DND-41 (cell line): ENCODE measurements around the gene NOD2.

Source experiments
- ATAC-seq: fragments of 200-7000 bp; cut with Tn5 transposase; 3 replicates; pipeline ENCODE4 v1.9.1; 2021; ENCODE audit warnings: low read depth; ENCODE audit not compliant: insufficient read depth
- DNase-seq: peaks from one replicate; pipeline ENCODE4 v3.0.0-alpha.2; 2020
- H2AFZ ChIP-seq: 2 replicates; pipeline ENCODE4 v1.6.0; 2012; ENCODE audit warnings: low read depth, low read length
- H3K27ac ChIP-seq: 2 replicates; pipeline ENCODE4 v1.5.1; 2012; ENCODE audit warnings: low read length, inconsistent platforms
- H3K27me3 ChIP-seq: fragments of 200-600 bp; sonication (generic); 2 replicates; pipeline ENCODE4 v1.6.0; 2012; ENCODE audit warnings: low read length, mild to moderate bottlenecking, inconsistent platforms; ENCODE audit not compliant: insufficient read depth, poor library complexity
- H3K36me3 ChIP-seq: 2 replicates; pipeline ENCODE4 v1.5.1; 2012; ENCODE audit warnings: low read length, inconsistent platforms; ENCODE audit not compliant: insufficient read depth
- H3K4me1 ChIP-seq: 2 replicates; pipeline ENCODE4 v1.5.1; 2012; ENCODE audit warnings: mild to moderate bottlenecking, low read length; ENCODE audit not compliant: insufficient read depth
- H3K4me2 ChIP-seq: 2 replicates; pipeline ENCODE4 v1.6.0; 2012; ENCODE audit warnings: mild to moderate bottlenecking, moderate library complexity, low read length, inconsistent platforms; ENCODE audit not compliant: insufficient read depth
- H3K4me3 ChIP-seq, 2 experiments: fragments of 200-600 bp in 1 of 2; shearing (Covaris generic) in 1 of 2; 2 replicates each; pipeline ENCODE4 v1.5.1; 2012 to 2016; ENCODE audit warnings: inconsistent platforms in 2 of 2, low read length in 2 of 2, mild to moderate bottlenecking in 2 of 2, low read depth in 1 of 2, moderate library complexity in 1 of 2
- H3K79me2 ChIP-seq: 2 replicates; pipeline ENCODE4 v1.6.0; 2012; ENCODE audit warnings: low read length, inconsistent platforms; ENCODE audit not compliant: insufficient read depth
- H3K9ac ChIP-seq: 2 replicates; pipeline ENCODE4 v1.6.0; 2012; ENCODE audit warnings: low read depth, mild to moderate bottlenecking, inconsistent platforms, low read length, moderate library complexity
- H3K9me3 ChIP-seq: 2 replicates; pipeline ENCODE4 v1.5.1; 2012; ENCODE audit warnings: low read length, moderate library complexity, mild to moderate bottlenecking, inconsistent platforms; ENCODE audit not compliant: insufficient read depth, severe bottlenecking
- H4K20me1 ChIP-seq: 2 replicates; pipeline ENCODE4 v1.6.0; 2012; ENCODE audit warnings: low read length; ENCODE audit not compliant: insufficient read depth
- EZH2 ChIP-seq: IDR thresholded peaks from 3 replicates; pipeline ENCODE4 v1.6.1; 2012; ENCODE audit warnings: borderline replicate concordance, low read depth, mild to moderate bottlenecking, moderate library complexity, low read length, inconsistent platforms; ENCODE audit not compliant: severe bottlenecking
- TF ChIP-seq, protein P1 (sequence below): IDR thresholded peaks from 2 replicates; pipeline ENCODE4 v1.5.1; 2012; ENCODE audit warnings: borderline replicate concordance, low read length, moderate library complexity, mild to moderate bottlenecking; ENCODE audit not compliant: poor library complexity, severe bottlenecking; ENCODE audit errors: extremely low read depth

Gene NOD2

DNA sequence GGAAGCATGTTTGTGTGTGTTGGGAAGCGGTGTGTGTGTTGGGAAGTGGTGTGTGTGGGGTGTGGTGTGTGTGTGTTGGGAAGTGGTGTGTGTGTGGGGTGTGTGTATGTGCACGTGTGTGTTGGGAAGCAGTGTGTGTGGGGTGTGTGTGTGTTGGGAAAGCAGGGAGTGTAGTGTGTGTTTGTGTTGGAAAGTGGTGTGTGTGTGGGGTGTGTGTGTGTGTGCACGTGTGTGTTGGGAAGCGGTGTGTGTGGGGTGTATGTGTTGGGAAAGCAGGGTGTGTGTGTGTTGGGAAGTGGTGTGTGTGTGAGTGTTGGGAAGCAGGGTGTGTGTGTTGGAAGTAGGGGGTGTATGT lies 785 bp upstream of the NOD2 start:
- Histone ChIP-seq H3K27ac (no peak overlapping the region), H4K20me1 (no peaks in the 10 kb centered on the region), H3K36me3 (no peaks in the 10 kb centered on the region), H2AFZ (no peak overlapping the region), H3K9ac (no peak overlapping the region), H3K79me2 (no peaks in the 10 kb centered on the region), H3K4me3 (no peak overlapping the region), H3K9me3 (no peaks in the 10 kb centered on the region), H3K4me2 (no peak overlapping the region), H3K4me1 (no peaks in the 10 kb centered on the region), H3K27me3 (no peaks in the 10 kb centered on the region)
- DNase-seq, result no peak
- TF ChIP-seq EZH2, result no peak
- TF ChIP-seq, protein P1, sequence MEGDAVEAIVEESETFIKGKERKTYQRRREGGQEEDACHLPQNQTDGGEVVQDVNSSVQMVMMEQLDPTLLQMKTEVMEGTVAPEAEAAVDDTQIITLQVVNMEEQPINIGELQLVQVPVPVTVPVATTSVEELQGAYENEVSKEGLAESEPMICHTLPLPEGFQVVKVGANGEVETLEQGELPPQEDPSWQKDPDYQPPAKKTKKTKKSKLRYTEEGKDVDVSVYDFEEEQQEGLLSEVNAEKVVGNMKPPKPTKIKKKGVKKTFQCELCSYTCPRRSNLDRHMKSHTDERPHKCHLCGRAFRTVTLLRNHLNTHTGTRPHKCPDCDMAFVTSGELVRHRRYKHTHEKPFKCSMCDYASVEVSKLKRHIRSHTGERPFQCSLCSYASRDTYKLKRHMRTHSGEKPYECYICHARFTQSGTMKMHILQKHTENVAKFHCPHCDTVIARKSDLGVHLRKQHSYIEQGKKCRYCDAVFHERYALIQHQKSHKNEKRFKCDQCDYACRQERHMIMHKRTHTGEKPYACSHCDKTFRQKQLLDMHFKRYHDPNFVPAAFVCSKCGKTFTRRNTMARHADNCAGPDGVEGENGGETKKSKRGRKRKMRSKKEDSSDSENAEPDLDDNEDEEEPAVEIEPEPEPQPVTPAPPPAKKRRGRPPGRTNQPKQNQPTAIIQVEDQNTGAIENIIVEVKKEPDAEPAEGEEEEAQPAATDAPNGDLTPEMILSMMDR, result no peak
- ATAC-seq, result no peak

DNA sequence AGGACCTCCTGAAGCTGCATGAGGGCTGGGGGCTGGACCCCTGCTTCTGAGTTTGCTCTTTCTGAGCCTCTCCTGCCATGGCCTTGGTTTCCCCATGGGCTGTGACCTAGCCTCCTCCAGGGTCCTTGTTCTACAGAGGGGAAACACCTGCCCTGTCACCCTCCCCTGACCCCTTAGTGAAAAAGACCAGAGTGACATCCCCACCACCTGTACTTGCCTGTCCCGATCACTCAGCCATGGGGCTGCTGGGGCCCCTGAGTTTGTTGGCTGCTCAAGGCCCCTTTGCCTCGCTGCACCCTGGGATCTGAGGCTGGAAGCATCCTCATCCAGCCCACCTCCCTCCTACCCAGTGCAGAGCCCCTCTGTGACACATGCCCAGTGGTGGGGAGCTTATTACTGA lies 800 bp downstream of the NOD2 start:
- Histone ChIP-seq H4K20me1 (no peaks in the 10 kb centered on the region), H2AFZ (no peak overlapping the region), H3K4me3 (no peak overlapping the region), H3K27ac (no peak overlapping the region), H3K27me3 (no peaks in the 10 kb centered on the region), H3K4me2 (no peak overlapping the region), H3K79me2 (no peaks in the 10 kb centered on the region), H3K9me3 (no peaks in the 10 kb centered on the region), H3K36me3 (no peaks in the 10 kb centered on the region), H3K9ac (no peak overlapping the region), H3K4me1 (no peaks in the 10 kb centered on the region)
- DNase-seq (no peak), ATAC-seq (no peak)
- TF ChIP-seq, protein P1, result no peak
- no peak for TF ChIP-seq EZH2

DNA sequence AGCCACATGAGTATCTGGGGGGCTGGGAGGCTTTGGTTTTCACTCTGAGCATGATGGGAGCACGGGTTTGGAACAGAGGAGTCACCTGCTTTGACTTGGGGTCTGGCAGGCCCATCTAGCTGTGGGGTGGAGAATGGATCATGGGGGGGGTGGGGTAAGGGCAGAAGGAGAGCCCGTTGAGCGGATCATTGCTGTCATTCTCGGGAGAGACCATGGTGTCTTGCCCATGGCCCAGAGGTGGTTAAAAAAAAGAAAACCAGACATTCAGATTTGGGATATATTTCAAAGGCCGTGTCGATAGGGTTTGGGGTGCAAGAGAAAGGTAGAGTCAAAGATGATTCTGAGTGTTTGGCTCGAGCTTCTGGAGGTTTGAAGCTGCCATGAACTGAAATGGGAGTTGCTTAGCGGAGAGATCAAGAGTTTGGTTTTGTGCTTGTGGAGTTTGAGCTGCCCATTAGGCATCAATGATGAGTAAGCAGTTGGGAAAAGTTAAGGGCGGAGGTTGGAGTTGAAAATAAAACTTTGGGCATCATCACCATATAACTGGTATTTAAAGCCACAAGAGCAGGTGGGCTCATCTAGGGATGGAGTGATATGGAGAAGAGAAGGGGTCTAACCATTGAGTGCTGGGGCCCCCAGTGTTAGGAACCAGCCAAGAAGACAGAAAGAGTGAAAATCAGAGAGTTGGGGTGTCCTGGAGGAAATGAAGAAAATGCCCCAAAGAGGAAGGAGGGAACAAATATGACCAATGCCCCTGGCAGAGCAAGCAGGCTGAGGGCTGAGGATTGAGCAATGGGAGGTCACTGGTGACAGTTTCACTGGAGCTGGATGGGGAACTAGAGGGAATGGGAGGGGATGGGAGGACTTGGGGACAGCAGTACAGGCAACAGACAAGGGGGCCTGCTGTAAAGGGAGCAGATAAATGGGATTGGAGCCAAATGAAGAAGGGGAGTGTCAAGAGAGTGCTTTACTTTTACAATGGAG lies 1.9 kb downstream of the NOD2 start:
- Histone ChIP-seq H3K79me2 (no peaks in the 10 kb centered on the region), H3K9me3 (no peaks in the 10 kb centered on the region), H4K20me1 (no peaks in the 10 kb centered on the region), H3K9ac (no peak overlapping the region), H3K4me2 (no peak overlapping the region), H3K4me1 (no peaks in the 10 kb centered on the region), H3K36me3 (no peaks in the 10 kb centered on the region), H3K4me3 (no peak overlapping the region), H2AFZ (no peak overlapping the region), H3K27ac (no peak overlapping the region), H3K27me3 (no peaks in the 10 kb centered on the region)
- no peak for TF ChIP-seq EZH2
- TF ChIP-seq, protein P1, result no peak
- no peak for ATAC-seq
- no peak for DNase-seq
